H1 (cell line): ENCODE data around the gene LYPD3. TPM values are rescaled to one million over a fixed set of nuclear protein-coding genes. Genes with fewer than 3 reads are reported as not detected.

Experiments
- ASH2L ChIP-seq: fragments of 200-600, 300-600 bp; sonication (generic); IDR thresholded peaks from one replicate; pipeline ENCODE4 v1.7.1; 2017; ENCODE audit warnings: low read length
- BACH1 ChIP-seq: IDR thresholded peaks from 2 replicates; pipeline ENCODE4 v1.6.1; 2012; ENCODE audit warnings: low read length, improper control_type of control experiment
- BRCA1 ChIP-seq: IDR thresholded peaks from 2 replicates; pipeline ENCODE4 v1.6.1; 2012; ENCODE audit warnings: low read depth, low read length, improper control_type of control experiment
- CEBPB ChIP-seq: IDR thresholded peaks from 2 replicates; pipeline ENCODE4 v1.6.1; 2012; ENCODE audit warnings: low read depth, low read length
- CHD2 ChIP-seq: IDR thresholded peaks from 2 replicates; pipeline ENCODE4 v1.6.1; 2012; ENCODE audit warnings: low read length, improper control_type of control experiment
- CTBP2 ChIP-seq: IDR thresholded peaks from 2 replicates; pipeline ENCODE4 v1.7.0; 2011; ENCODE audit warnings: borderline replicate concordance, mild to moderate bottlenecking, moderate library complexity, mixed read lengths, low read length; ENCODE audit not compliant: insufficient read depth, insufficient read length
- EGR1 ChIP-seq: IDR thresholded peaks from 2 replicates; pipeline ENCODE4 v1.6.1; 2011; ENCODE audit warnings: low read depth, low read length, borderline replicate concordance
- EP300 ChIP-seq, 2 experiments: IDR thresholded peaks; 1 replicate in 1 of 2; 2 replicates in 1 of 2; pipeline ENCODE4 v1.6.1; 2011 to 2012; ENCODE audit warnings: low read depth in 2 of 2, low read length in 2 of 2, mild to moderate bottlenecking in 2 of 2, borderline replicate concordance in 1 of 2, inconsistent platforms in 1 of 2, moderate library complexity in 1 of 2
- FOSL1 ChIP-seq: IDR thresholded peaks from 2 replicates; pipeline ENCODE4 v1.6.1; 2011; ENCODE audit warnings: mild to moderate bottlenecking, low read depth, low read length, moderate library complexity; ENCODE audit not compliant: insufficient read depth
- GABPA ChIP-seq: IDR thresholded peaks from 2 replicates; pipeline ENCODE4 v1.6.1; 2011; ENCODE audit warnings: mild to moderate bottlenecking, low read length, moderate library complexity, borderline replicate concordance; ENCODE audit not compliant: insufficient read depth
- HDAC2 ChIP-seq, 2 experiments: fragments of 300-600 bp in 1 of 2; sonication (generic) in 1 of 2; IDR thresholded peaks; 2 replicates each; pipeline ENCODE4 v1.6.1; 2011 to 2012; ENCODE audit warnings: low read depth in 2 of 2, low read length in 2 of 2, mild to moderate bottlenecking in 2 of 2, moderate library complexity in 2 of 2, borderline replicate concordance in 1 of 2, inconsistent platforms in 1 of 2
- MAFK ChIP-seq: IDR thresholded peaks from 2 replicates; pipeline ENCODE4 v1.6.1; 2012; ENCODE audit warnings: low read depth, mild to moderate bottlenecking, improper control_type of control experiment, low read length
- PHF8 ChIP-seq: fragments of 200-600 bp; sonication (generic); conservative IDR thresholded peaks from 2 replicates; pipeline ENCODE4 v1.7.1; 2012; ENCODE audit warnings: low read depth, mild to moderate bottlenecking, inconsistent platforms, low read length, moderate library complexity
- POLR2A ChIP-seq, 2 experiments: IDR thresholded peaks; 1 replicate in 1 of 2; 2 replicates in 1 of 2; pipeline ENCODE4 v1.6.1; 2011; ENCODE audit warnings: low read depth in 2 of 2, low read length in 2 of 2, mild to moderate bottlenecking in 2 of 2; ENCODE audit errors: control extremely low read depth in 1 of 2
- RAD21 ChIP-seq, 2 experiments: IDR thresholded peaks in 1 of 2; conservative IDR thresholded peaks in 1 of 2; 2 replicates each; pipeline ENCODE4 v1.6.1; 2011; ENCODE audit warnings: low read depth in 2 of 2, low read length in 2 of 2, improper control_type of control experiment in 1 of 2, inconsistent platforms in 1 of 2, mild to moderate bottlenecking in 1 of 2, moderate library complexity in 1 of 2
- RBBP5 ChIP-seq: IDR thresholded peaks from 2 replicates; pipeline ENCODE4 v1.7.1; 2012; ENCODE audit warnings: low read depth, mild to moderate bottlenecking, inconsistent platforms, low read length, moderate library complexity, borderline replicate concordance
- RXRA ChIP-seq: IDR thresholded peaks from 2 replicates; pipeline ENCODE4 v1.6.1; 2011; ENCODE audit warnings: low read depth, mild to moderate bottlenecking, low read length, moderate library complexity; ENCODE audit not compliant: insufficient read depth
- SAP30 ChIP-seq: fragments of 300-600 bp; sonication (generic); IDR thresholded peaks from 2 replicates; pipeline ENCODE4 v1.7.1; 2012; ENCODE audit warnings: low read length, moderate library complexity, mild to moderate bottlenecking, inconsistent platforms; ENCODE audit not compliant: insufficient read depth, insufficient replicate concordance
- SIN3A ChIP-seq, 2 experiments: IDR thresholded peaks in 1 of 2; conservative IDR thresholded peaks in 1 of 2; 2 replicates each; pipeline ENCODE4 v1.6.1; 2011 to 2012; ENCODE audit warnings: low read length in 2 of 2, improper control_type of control experiment in 1 of 2, low read depth in 1 of 2, mild to moderate bottlenecking in 1 of 2
- SIX5 ChIP-seq: IDR thresholded peaks from 2 replicates; pipeline ENCODE4 v1.6.1; 2011; ENCODE audit warnings: mild to moderate bottlenecking, low read depth, low read length
- SP4 ChIP-seq: IDR thresholded peaks from 2 replicates; pipeline ENCODE4 v1.6.1; 2012; ENCODE audit warnings: low read length, inconsistent platforms
- ZNF274 ChIP-seq: IDR thresholded peaks from 2 replicates; pipeline ENCODE4 v1.7.0; 2012; ENCODE audit warnings: low read length, borderline replicate concordance; ENCODE audit errors: extremely low read depth
- polyA plus RNA-seq, 7 experiments: library from polyadenylated mRNA; depleted of rRNA in 3 of 7; stranded (reverse) in 5 of 7; unstranded in 2 of 7; fragments of >200 nt in 5 of 7; fragments of 200-250 nt in 2 of 7; gene quantifications; 1 replicate in 5 of 7; 2 replicates in 1 of 7; 4 replicates in 1 of 7; pipeline versions ENCODE4 v1.2.1 to v1.2.3, GENCODE V29; 2011 to 2013; ENCODE audit warnings: missing spikeins in 2 of 7, mixed read lengths in 2 of 7
- total RNA-seq: library from RNA; stranded (reverse); fragmentation: NEBNext Ultra II Directional; extraction: Animal tissue kit (Norgen Biotek cat#: 25700); gene quantifications from 2 replicates; pipeline ENCODE4 v1.2.1, GENCODE V29; 2021
- TF ChIP-seq, protein P1 (sequence below): IDR thresholded peaks from 2 replicates; pipeline ENCODE4 v1.6.1; 2012; ENCODE audit warnings: inconsistent platforms

Gene LYPD3
- total and polyA plus RNA-seq, 2 of the 8 experiments (the other 6 are each of a cell fraction or from before 2014, with no cell fraction given) = 4.1 to 16.4 TPM

DNA sequence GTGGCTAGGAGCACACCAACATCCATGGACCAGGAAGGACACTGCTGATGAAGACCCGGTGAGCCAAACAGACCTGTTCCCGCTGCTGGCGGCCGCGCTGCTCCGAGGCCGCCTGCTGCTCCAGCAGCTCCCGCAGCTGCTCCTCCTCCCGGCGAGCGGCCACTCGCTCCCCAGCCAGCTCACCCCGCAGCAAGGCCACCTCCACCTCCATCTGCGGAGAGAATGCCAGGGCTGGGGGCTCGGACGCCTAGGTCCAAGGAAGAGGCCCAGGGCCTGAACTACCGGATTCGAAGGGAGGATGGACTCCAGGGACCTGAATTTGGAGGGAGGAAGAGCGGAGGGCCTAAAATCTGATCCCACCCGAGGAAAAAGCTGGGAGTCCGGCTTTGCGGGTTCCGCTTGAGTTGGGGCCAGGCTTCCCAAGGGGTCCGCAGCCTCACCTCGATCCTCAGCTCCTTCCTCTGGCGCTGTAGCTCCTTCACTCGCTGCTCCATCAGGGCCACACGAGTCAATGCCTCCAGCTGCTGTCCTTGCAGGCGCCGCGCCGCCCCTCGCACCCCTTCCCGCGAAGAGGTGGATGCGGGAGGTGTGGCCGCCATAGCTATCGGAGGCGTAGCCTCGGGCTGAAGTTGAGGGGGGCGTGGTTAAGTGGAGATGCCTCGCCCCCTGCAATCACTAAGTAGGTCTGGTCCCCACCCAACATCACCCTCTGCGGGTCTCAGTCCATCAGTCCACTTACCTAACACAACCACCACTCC, 36.4 kb upstream of the LYPD3 start (continued):
- no peak for TF ChIP-seq BACH1
- TF ChIP-seq MAFK = no peak
- TF ChIP-seq SAP30 = no peak
- no peak; a peak in 1 of 4 replicates for TF ChIP-seq SIN3A (conservative IDR thresholded peaks at IDR 0.05 in 1 of 2, IDR thresholded peaks at IDR 0.05 in 1 of 2; ENCODE audit: low read depth in 1 of 2, low read length in 2 of 2)
- TF ChIP-seq HDAC2 (IDR thresholded peaks at IDR 0.05; ENCODE audit: borderline replicate concordance in 1 of 2, low read depth in 2 of 2, low read length in 2 of 2) = no peak
- no peak for TF ChIP-seq BRCA1
- TF ChIP-seq RBBP5 = 0 out of 2 replicates have a peak, but pooled peaks have one; percentile 40
- TF ChIP-seq FOSL1 = no peak
- TF ChIP-seq PHF8 = no peak; the same call in 1 of the 2 replicates
- TF ChIP-seq CTBP2 = no peak
- TF ChIP-seq ZNF274 = no peak
- TF ChIP-seq RXRA = no peak
- no peak for TF ChIP-seq CHD2
- peak in 1 of 2 experiments; percentile 10; a peak in 1 of 3 replicates for TF ChIP-seq POLR2A (IDR thresholded peaks at IDR 0.05; ENCODE audit: control extremely low read depth in 1 of 2, low read depth in 2 of 2, low read length in 2 of 2)
- TF ChIP-seq EGR1 = no peak
- TF ChIP-seq SIX5 = no peak
- no peak for TF ChIP-seq GABPA
- TF ChIP-seq CEBPB = no peak
- TF ChIP-seq EP300 (IDR thresholded peaks at IDR 0.05; ENCODE audit: borderline replicate concordance in 1 of 2, low read depth in 2 of 2, low read length in 2 of 2) = peak in 1 of 2 experiments; percentile 15; a peak in 1 of 3 replicates
- no peak for TF ChIP-seq SP4
- no peak for TF ChIP-seq ASH2L
- TF ChIP-seq RAD21 (IDR thresholded peaks at IDR 0.05 in 1 of 2, conservative IDR thresholded peaks at IDR 0.05 in 1 of 2; ENCODE audit: low read depth in 2 of 2, low read length in 2 of 2) = no peak
- TF ChIP-seq, protein P1, sequence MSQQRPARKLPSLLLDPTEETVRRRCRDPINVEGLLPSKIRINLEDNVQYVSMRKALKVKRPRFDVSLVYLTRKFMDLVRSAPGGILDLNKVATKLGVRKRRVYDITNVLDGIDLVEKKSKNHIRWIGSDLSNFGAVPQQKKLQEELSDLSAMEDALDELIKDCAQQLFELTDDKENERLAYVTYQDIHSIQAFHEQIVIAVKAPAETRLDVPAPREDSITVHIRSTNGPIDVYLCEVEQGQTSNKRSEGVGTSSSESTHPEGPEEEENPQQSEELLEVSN = peak; percentile 64
